ENCODE measurements around the gene TEX13D. TPM values are rescaled to one million over a fixed set of nuclear protein-coding genes. Genes with fewer than 3 reads are reported as not detected.
"Not testable (repeated sequence)": the region's sequence is repeated elsewhere in the genome, so short reads cannot be mapped to it uniquely, and the experiment has no call there.

The TEX13D gene
- polyA plus RNA-seq (2013, experiment 1 of 2), result 0.01 TPM
- not detected for polyA plus RNA-seq (2013, experiment 2 of 2)

GRCh38 chrX:124332481-124333424, at the start of gene TEX13D:
Gene TEX13D (plus strand): TSS chrX:124332660. CDS start chrX:124332918, 258 bp downstream.
- H4K5ac ChIP-seq (ENCODE audit: low read length), result no peak within 1 kb of the TSS
- no peaks in the 10 kb centered on the region for H3K36me3 ChIP-seq (ENCODE audit: control insufficient read depth, insufficient read depth, low read length)
- H4K8ac ChIP-seq (ENCODE audit: low read depth, low read length), result no peak within 1 kb of the TSS
- no peak within 1 kb of the TSS for H3K56ac ChIP-seq (ENCODE audit: low read length)
- no peak within 1 kb of the TSS for H3K4me3 ChIP-seq (ENCODE audit: low read length)
- no peak within 1 kb of the TSS for H2AK5ac ChIP-seq (ENCODE audit: low read length)
- WGBS (ENCODE audit: extremely low coverage, insufficient coverage, low lambda C conversion rate), result no CpG with 5 or more reads among the region's 57 CpGs
- H2BK15ac ChIP-seq (replicated peaks; ENCODE audit: low read depth), result no peak within 1 kb of the TSS
- no peak within 1 kb of the TSS for H3K27ac ChIP-seq (ENCODE audit: low read depth, low read length)
- H2BK5ac ChIP-seq (ENCODE audit: low read length), result no peak within 1 kb of the TSS
- no peaks in the 10 kb centered on the region for H3K79me2 ChIP-seq (ENCODE audit: control insufficient read depth, insufficient read depth, low read length)
- no peak for DNase-seq
- H3K18ac ChIP-seq (ENCODE audit: low read length), result no peak within 1 kb of the TSS
- no peaks in the 10 kb centered on the region for H3K79me1 ChIP-seq (ENCODE audit: low read length)
- no peak within 1 kb of the TSS for H3K9ac ChIP-seq (ENCODE audit: low read length)
- H3K4me1 ChIP-seq (ENCODE audit: control insufficient read depth, low read depth, low read length), result no peaks in the 10 kb centered on the region
- no peak within 1 kb of the TSS for H3K23ac ChIP-seq (ENCODE audit: low read length)
- no peak within 1 kb of the TSS for H2BK120ac ChIP-seq (ENCODE audit: low read depth, low read length)
- no peak within 1 kb of the TSS for H3K4ac ChIP-seq (ENCODE audit: low read depth, low read length)
- H3K27me3 ChIP-seq (ENCODE audit: insufficient read depth, low read length, poor library complexity), result no peaks in the 10 kb centered on the region
- H3K4me2 ChIP-seq (ENCODE audit: low read length), result no peak within 1 kb of the TSS

DNA sequence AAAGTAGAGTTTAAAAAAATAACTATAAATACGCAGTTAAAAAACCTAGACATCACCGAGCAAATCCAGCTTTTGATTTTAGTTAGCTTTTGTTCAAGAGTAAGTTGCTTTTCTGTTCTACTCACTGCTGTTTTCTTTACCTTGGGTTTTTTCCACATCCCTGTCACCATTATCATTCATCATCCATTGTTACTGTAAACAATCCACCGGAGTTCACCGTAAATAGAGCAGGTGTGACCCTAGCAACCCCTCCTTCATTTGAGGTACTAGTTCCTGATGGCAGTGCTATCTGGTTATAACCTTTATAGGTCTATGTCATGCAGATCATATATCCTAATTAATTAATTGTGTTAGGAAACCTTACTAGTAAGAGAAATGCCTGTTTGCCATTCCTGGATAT, 43.0 kb upstream of the TEX13D start:
- H3K4me3 ChIP-seq (ENCODE audit: low read length), result no peak overlapping the region
- no peak overlapping the region for H3K4me2 ChIP-seq (ENCODE audit: low read length)
- no peak overlapping the region for H4K5ac ChIP-seq (ENCODE audit: low read length)
- no peak overlapping the region for H2AK5ac ChIP-seq (ENCODE audit: low read length)
- no peak overlapping the region for H3K18ac ChIP-seq (ENCODE audit: low read length)
- H3K4ac ChIP-seq (ENCODE audit: low read depth, low read length), result no peak overlapping the region
- H3K9ac ChIP-seq (ENCODE audit: low read length), result no peak overlapping the region
- H2BK120ac ChIP-seq (ENCODE audit: low read depth, low read length), result no peak overlapping the region
- no peak overlapping the region for H3K56ac ChIP-seq (ENCODE audit: low read length)
- no CpG with 5 or more reads among the region's 4 CpGs for WGBS (ENCODE audit: extremely low coverage, insufficient coverage, low lambda C conversion rate)
- no peak overlapping the region for H3K23ac ChIP-seq (ENCODE audit: low read length)
- peak; percentile 18 for DNase-seq
- no peaks in the 10 kb centered on the region for H3K79me1 ChIP-seq (ENCODE audit: low read length)
- H3K36me3 ChIP-seq (ENCODE audit: control insufficient read depth, insufficient read depth, low read length), result no peaks in the 10 kb centered on the region
- no peak overlapping the region for H2BK5ac ChIP-seq (ENCODE audit: low read length)
- no peaks in the 10 kb centered on the region for H3K27me3 ChIP-seq (ENCODE audit: insufficient read depth, low read length, poor library complexity)
- no peaks in the 10 kb centered on the region for H3K79me2 ChIP-seq (ENCODE audit: control insufficient read depth, insufficient read depth, low read length)
- H3K4me1 ChIP-seq (ENCODE audit: control insufficient read depth, low read depth, low read length), result no peaks in the 10 kb centered on the region
- H3K27ac ChIP-seq (ENCODE audit: low read depth, low read length), result no peak overlapping the region
- no peak overlapping the region for H4K8ac ChIP-seq (ENCODE audit: low read depth, low read length)
- no peak overlapping the region for H2BK15ac ChIP-seq (replicated peaks; ENCODE audit: low read depth)

GRCh38 chrX:124293810-124294209, 38.6 kb upstream of the TEX13D start:
- H3K79me1 ChIP-seq (ENCODE audit: low read length), result no peaks in the 10 kb centered on the region
- no peaks in the 10 kb centered on the region for H3K27me3 ChIP-seq (ENCODE audit: insufficient read depth, low read length, poor library complexity)
- H3K4me3 ChIP-seq (ENCODE audit: low read length), result no peak overlapping the region
- no peak overlapping the region for H2BK120ac ChIP-seq (ENCODE audit: low read depth, low read length)
- H3K23ac ChIP-seq (ENCODE audit: low read length), result no peak overlapping the region
- H3K4me1 ChIP-seq (ENCODE audit: control insufficient read depth, low read depth, low read length), result no peaks in the 10 kb centered on the region
- no peak overlapping the region for H2BK15ac ChIP-seq (replicated peaks; ENCODE audit: low read depth)
- H3K4ac ChIP-seq (ENCODE audit: low read depth, low read length), result no peak overlapping the region
- no peak overlapping the region for H3K56ac ChIP-seq (ENCODE audit: low read length)
- no peak overlapping the region for H2BK5ac ChIP-seq (ENCODE audit: low read length)
- H3K18ac ChIP-seq (ENCODE audit: low read length), result no peak overlapping the region
- no peak overlapping the region for H4K8ac ChIP-seq (ENCODE audit: low read depth, low read length)
- no peak for DNase-seq
- no peaks in the 10 kb centered on the region for H3K36me3 ChIP-seq (ENCODE audit: control insufficient read depth, insufficient read depth, low read length)
- no peak overlapping the region for H2AK5ac ChIP-seq (ENCODE audit: low read length)
- H3K9ac ChIP-seq (ENCODE audit: low read length), result no peak overlapping the region
- H3K27ac ChIP-seq (ENCODE audit: low read depth, low read length), result no peak overlapping the region
- no peak overlapping the region for H4K5ac ChIP-seq (ENCODE audit: low read length)
- H3K4me2 ChIP-seq (ENCODE audit: low read length), result no peak overlapping the region
- no peaks in the 10 kb centered on the region for H3K79me2 ChIP-seq (ENCODE audit: control insufficient read depth, insufficient read depth, low read length)

DNA sequence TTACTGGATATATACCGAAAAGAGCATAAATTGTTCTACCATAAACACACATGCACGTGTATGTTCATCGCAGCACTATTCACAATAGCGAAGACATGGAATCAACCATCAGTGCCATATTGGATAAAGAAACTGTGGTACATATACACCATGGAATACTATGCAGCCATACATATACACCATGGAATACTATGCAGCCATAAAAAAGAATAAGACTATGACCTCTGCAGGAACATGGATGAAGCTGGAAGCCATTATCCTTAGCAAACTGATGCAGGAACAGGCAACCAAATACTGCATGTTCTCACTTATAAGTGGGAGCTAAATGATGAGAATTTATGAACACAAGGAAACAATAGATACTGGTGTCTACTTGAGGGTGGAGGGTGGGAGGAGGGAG, 33.1 kb upstream of the TEX13D start:
- H3K36me3 ChIP-seq (ENCODE audit: control insufficient read depth, insufficient read depth, low read length); H3K18ac ChIP-seq (ENCODE audit: low read length); H3K9ac ChIP-seq (ENCODE audit: low read length); H3K4ac ChIP-seq (ENCODE audit: low read depth, low read length); H2BK15ac ChIP-seq (replicated peaks; ENCODE audit: low read depth); H2AK5ac ChIP-seq (ENCODE audit: low read length); H4K8ac ChIP-seq (ENCODE audit: low read depth, low read length); H3K56ac ChIP-seq (ENCODE audit: low read length); H4K5ac ChIP-seq (ENCODE audit: low read length); H3K27me3 ChIP-seq (ENCODE audit: insufficient read depth, low read length, poor library complexity); H2BK5ac ChIP-seq (ENCODE audit: low read length); H3K23ac ChIP-seq (ENCODE audit: low read length); H3K4me2 ChIP-seq (ENCODE audit: low read length); H3K4me3 ChIP-seq (ENCODE audit: low read length); H2BK120ac ChIP-seq (ENCODE audit: low read depth, low read length); H3K79me2 ChIP-seq (ENCODE audit: control insufficient read depth, insufficient read depth, low read length); H3K4me1 ChIP-seq (ENCODE audit: control insufficient read depth, low read depth, low read length); H3K79me1 ChIP-seq (ENCODE audit: low read length); DNase-seq; H3K27ac ChIP-seq (ENCODE audit: low read depth, low read length): not testable (repeated sequence)
- WGBS (ENCODE audit: extremely low coverage, insufficient coverage, low lambda C conversion rate), result no CpG with 5 or more reads among the region's 4 CpGs

GRCh38 chrX:124300405-124300804, 32.1 kb upstream of the TEX13D start:
- no peak overlapping the region for H3K18ac ChIP-seq (ENCODE audit: low read length)

More at GRCh38 chrX:124300405-124300804, 32.1 kb upstream of the TEX13D start:
- no peak overlapping the region for H4K5ac ChIP-seq (ENCODE audit: low read length)
- H2BK15ac ChIP-seq (replicated peaks; ENCODE audit: low read depth), result no peak overlapping the region
- no CpG with 5 or more reads among the region's 4 CpGs for WGBS (ENCODE audit: extremely low coverage, insufficient coverage, low lambda C conversion rate)
- no peak for DNase-seq
- no peak overlapping the region for H3K4me2 ChIP-seq (ENCODE audit: low read length)
- H3K79me2 ChIP-seq (ENCODE audit: control insufficient read depth, insufficient read depth, low read length), result no peaks in the 10 kb centered on the region
- no peak overlapping the region for H4K8ac ChIP-seq (ENCODE audit: low read depth, low read length)
- no peak overlapping the region for H3K4me3 ChIP-seq (ENCODE audit: low read length)
- no peak overlapping the region for H3K9ac ChIP-seq (ENCODE audit: low read length)
- no peaks in the 10 kb centered on the region for H3K4me1 ChIP-seq (ENCODE audit: control insufficient read depth, low read depth, low read length)
- H3K23ac ChIP-seq (ENCODE audit: low read length), result no peak overlapping the region
- no peaks in the 10 kb centered on the region for H3K27me3 ChIP-seq (ENCODE audit: insufficient read depth, low read length, poor library complexity)
- no peak overlapping the region for H2BK5ac ChIP-seq (ENCODE audit: low read length)
- H3K4ac ChIP-seq (ENCODE audit: low read depth, low read length), result no peak overlapping the region
- no peak overlapping the region for H2AK5ac ChIP-seq (ENCODE audit: low read length)
- no peak overlapping the region for H3K56ac ChIP-seq (ENCODE audit: low read length)
- no peak overlapping the region for H3K27ac ChIP-seq (ENCODE audit: low read depth, low read length)
- no peaks in the 10 kb centered on the region for H3K79me1 ChIP-seq (ENCODE audit: low read length)
- no peaks in the 10 kb centered on the region for H3K36me3 ChIP-seq (ENCODE audit: control insufficient read depth, insufficient read depth, low read length)
- H2BK120ac ChIP-seq (ENCODE audit: low read depth, low read length), result no peak overlapping the region

All from mesendoderm (in vitro differentiated cells).